HCEC 1CT (cell line): Measurements from ENCODE around the gene KCNJ5.

Experiments used
- DNase-seq: peaks from one replicate; pipeline ENCODE4 v3.0.0-alpha.2; 2017

The KCNJ5 gene

GRCh38 chr11:128890543-128891368, at the start of gene KCNJ5:
KCNJ5 (plus strand) TSS chr11:128891356; CDS start chr11:128911274, 19,918 bp downstream.
- DNase-seq = no peak

GRCh38 chr11:128841461-128842072, 49.6 kb upstream of the KCNJ5 start:
- no peak for DNase-seq

- no peak for DNase-seq
Measured at GRCh38 chr11:128843198-128843785, 47.9 kb upstream of the KCNJ5 start.

- DNase-seq = no peak
Measured at GRCh38 chr11:128845334-128845780, 45.8 kb upstream of the KCNJ5 start.

GRCh38 chr11:128846985-128847384, 44.2 kb upstream of the KCNJ5 start:
- DNase-seq = no peak

- no peak for DNase-seq
Measured at GRCh38 chr11:128848815-128849455, 42.2 kb upstream of the KCNJ5 start.

- no peak for DNase-seq
Measured at GRCh38 chr11:128852327-128853023, 38.7 kb upstream of the KCNJ5 start.

GRCh38 chr11:128853559-128853958, 37.6 kb upstream of the KCNJ5 start:
- no peak for DNase-seq

GRCh38 chr11:128854841-128855240, 36.3 kb upstream of the KCNJ5 start:
- DNase-seq = no peak

- DNase-seq = no peak
Measured at GRCh38 chr11:128856241-128856640, 34.9 kb upstream of the KCNJ5 start.

GRCh38 chr11:128857341-128857740, 33.8 kb upstream of the KCNJ5 start:
- DNase-seq = no peak

- peak; percentile 43 for DNase-seq
Measured at GRCh38 chr11:128859563-128860441, 31.4 kb upstream of the KCNJ5 start.

- peak; percentile 6 for DNase-seq
Measured at GRCh38 chr11:128860571-128861361, 30.4 kb upstream of the KCNJ5 start.

GRCh38 chr11:128862406-128862805, 28.8 kb upstream of the KCNJ5 start:
- no peak for DNase-seq

- peak; percentile 58 for DNase-seq
Measured at GRCh38 chr11:128862908-128863660, 28.1 kb upstream of the KCNJ5 start.

- DNase-seq = no peak
Measured at GRCh38 chr11:128865490-128865889, 25.7 kb upstream of the KCNJ5 start.

- no peak for DNase-seq
Measured at GRCh38 chr11:128867277-128867676, 23.9 kb upstream of the KCNJ5 start, which contains the start of gene KCNJ1. KCNJ1 (minus strand) TSS chr11:128867296; CDS start chr11:128840243, 27,053 bp downstream.

- no peak for DNase-seq
Measured at GRCh38 chr11:128868841-128869671, 22.1 kb upstream of the KCNJ5 start.

- no peak for DNase-seq
Measured at GRCh38 chr11:128871168-128871610, 20.0 kb upstream of the KCNJ5 start.
